Cardiac fibroblast (primary cell): ENCODE measurements around the gene LRWD1.
A peak's percentile ranks its signal among the peaks of the same experiment; 100 is the strongest.

Source experiments
- DNase-seq, 2 donors: peaks; one replicate each; pipeline versions ENCODE4 v3.0.0 to v3.0.0-alpha.2; 2010; ENCODE audit warnings: low read depth in 2 of 2
- H3K4me3 ChIP-seq, 2 donors: replicated peaks in 1 of 2; 1 replicate in 1 of 2; 2 replicates in 1 of 2; pipeline ENCODE4 v1.5.1; 2011; ENCODE audit warnings: low read depth in 2 of 2, low read length in 2 of 2, mild to moderate bottlenecking in 2 of 2, moderate library complexity in 1 of 2
- CTCF ChIP-seq: IDR thresholded peaks from one replicate; pipeline ENCODE4 v1.5.1; 2011; ENCODE audit warnings: low read depth, mild to moderate bottlenecking, low read length, inconsistent platforms

Gene LRWD1

GRCh38 chr7:102444961-102445673, 19.7 kb upstream of the LRWD1 start:
- H3K4me3 ChIP-seq: no peak overlapping the region
- no peak for DNase-seq
- TF ChIP-seq CTCF: no peak

- TF ChIP-seq CTCF: no peak
- H3K4me3 ChIP-seq: no peak overlapping the region
- no peak for DNase-seq
Observed at GRCh38 chr7:102445674-102446071, 19.1 kb upstream of the LRWD1 start.

- no peak for DNase-seq
- no peak for TF ChIP-seq CTCF
- no peak overlapping the region for H3K4me3 ChIP-seq
Observed at GRCh38 chr7:102446387-102447156, 18.2 kb upstream of the LRWD1 start.

DNA sequence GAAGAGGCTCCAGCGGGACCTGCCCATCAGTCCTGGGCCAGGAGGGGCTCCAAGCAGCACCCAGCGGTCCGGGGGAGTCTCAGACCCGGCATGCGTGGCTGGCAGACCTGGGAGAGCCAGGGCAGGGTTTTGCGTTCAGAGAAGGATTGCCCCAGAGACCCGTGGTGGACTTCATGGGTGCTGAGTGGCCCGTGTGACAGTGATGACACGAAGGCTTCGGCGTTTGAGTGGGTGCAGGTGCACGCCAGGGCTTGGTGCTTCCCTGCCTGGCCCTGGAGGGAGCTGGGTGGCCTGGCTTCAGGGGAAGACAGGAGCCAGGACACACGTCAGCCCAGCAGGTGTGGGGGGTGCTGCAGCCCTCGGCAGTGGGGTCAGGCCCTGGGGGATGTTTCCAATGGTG, 17.5 kb upstream of the LRWD1 start:
- no peak for TF ChIP-seq CTCF
- no peak for DNase-seq
- H3K4me3 ChIP-seq: no peak overlapping the region

GRCh38 chr7:102449136-102449535, 15.6 kb upstream of the LRWD1 start:
- no peak for DNase-seq
- no peak overlapping the region for H3K4me3 ChIP-seq
- no peak for TF ChIP-seq CTCF

DNA sequence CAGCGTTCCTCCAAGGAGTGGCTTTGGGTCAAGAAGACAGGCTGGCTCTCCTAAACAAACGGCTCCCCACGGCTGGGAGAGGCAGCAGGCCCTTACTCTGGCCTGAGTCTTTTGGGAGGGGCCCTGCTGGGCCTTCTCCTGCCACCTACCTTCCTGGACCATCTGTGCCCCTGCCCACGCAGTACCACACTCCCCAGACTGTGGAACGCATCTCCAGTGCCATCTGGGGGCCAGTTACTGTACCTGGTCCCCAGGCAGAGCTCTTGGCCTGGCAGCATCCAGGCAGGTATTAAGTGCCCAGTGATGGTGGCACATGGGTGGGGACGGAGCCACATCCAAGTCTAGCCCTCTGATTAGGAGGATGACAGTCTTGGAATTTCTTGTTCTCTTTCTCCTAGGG, 14.5 kb upstream of the LRWD1 start:
- no peak overlapping the region for H3K4me3 ChIP-seq
- peak; percentile 12 for TF ChIP-seq CTCF
- DNase-seq: no peak
